Retinal pigment epithelial cell (primary cell): ENCODE measurements around the gene SORCS2.

ENCODE experiments used
- DNase-seq: peaks from one replicate; pipeline ENCODE4 v3.0.0-alpha.2; 2010; ENCODE audit warnings: low read depth
- H3K4me3 ChIP-seq: 2 replicates; pipeline ENCODE4 v1.5.1; 2011; ENCODE audit warnings: mild to moderate bottlenecking, low read length, control low read depth, moderate library complexity
- TF ChIP-seq, protein P1 (sequence below): conservative IDR thresholded peaks from 2 replicates; pipeline ENCODE4 v1.5.1; 2011; ENCODE audit warnings: low read depth, low read length, control low read depth, inconsistent platforms

Gene SORCS2

DNA sequence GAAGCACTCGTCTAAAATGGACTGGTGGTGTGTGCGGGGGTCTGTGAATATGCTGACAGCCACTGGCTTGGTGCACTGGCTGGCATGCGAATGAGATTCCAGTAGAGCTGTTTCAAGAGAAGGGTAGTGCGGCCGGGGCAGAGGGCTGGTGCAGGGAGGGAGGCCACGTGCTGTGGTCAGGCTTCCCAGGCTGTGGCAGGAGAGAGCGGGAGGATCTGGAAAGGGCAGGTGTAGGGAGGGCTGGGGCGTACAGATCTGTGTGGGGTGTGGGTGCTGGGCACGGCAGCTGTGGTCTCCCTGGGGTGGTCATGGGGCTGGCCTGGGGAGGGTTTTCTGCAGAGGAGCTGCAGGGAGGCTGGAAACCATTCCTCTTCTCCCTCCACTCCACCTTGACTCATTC, 30.2 kb downstream of the SORCS2 start:
- TF ChIP-seq, protein P1, sequence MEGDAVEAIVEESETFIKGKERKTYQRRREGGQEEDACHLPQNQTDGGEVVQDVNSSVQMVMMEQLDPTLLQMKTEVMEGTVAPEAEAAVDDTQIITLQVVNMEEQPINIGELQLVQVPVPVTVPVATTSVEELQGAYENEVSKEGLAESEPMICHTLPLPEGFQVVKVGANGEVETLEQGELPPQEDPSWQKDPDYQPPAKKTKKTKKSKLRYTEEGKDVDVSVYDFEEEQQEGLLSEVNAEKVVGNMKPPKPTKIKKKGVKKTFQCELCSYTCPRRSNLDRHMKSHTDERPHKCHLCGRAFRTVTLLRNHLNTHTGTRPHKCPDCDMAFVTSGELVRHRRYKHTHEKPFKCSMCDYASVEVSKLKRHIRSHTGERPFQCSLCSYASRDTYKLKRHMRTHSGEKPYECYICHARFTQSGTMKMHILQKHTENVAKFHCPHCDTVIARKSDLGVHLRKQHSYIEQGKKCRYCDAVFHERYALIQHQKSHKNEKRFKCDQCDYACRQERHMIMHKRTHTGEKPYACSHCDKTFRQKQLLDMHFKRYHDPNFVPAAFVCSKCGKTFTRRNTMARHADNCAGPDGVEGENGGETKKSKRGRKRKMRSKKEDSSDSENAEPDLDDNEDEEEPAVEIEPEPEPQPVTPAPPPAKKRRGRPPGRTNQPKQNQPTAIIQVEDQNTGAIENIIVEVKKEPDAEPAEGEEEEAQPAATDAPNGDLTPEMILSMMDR: no peak
- no peak for DNase-seq
- H3K4me3 ChIP-seq: no peak overlapping the region

DNA sequence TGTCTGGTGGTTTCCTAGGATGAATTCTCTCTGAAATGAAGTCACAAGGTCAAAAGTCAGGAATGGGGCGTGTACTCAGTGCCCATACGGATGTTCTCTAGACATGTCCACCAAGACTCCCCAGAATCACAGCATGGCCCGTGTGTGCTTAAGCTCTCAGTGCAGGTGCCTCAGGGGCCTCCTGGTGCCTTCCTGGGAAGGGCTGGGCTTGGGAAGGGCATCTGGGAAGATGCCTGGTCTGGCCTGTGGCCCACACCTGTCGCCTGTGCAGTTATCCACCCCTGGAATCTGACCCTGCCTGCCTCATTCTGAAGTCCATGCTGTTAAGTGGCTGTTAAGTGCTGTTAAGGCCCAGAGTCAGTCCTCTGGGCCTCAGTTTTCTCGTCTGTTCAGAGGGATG, 31.2 kb downstream of the SORCS2 start:
- no peak for DNase-seq
- H3K4me3 ChIP-seq: no peak overlapping the region
- TF ChIP-seq, protein P1: no peak

DNA sequence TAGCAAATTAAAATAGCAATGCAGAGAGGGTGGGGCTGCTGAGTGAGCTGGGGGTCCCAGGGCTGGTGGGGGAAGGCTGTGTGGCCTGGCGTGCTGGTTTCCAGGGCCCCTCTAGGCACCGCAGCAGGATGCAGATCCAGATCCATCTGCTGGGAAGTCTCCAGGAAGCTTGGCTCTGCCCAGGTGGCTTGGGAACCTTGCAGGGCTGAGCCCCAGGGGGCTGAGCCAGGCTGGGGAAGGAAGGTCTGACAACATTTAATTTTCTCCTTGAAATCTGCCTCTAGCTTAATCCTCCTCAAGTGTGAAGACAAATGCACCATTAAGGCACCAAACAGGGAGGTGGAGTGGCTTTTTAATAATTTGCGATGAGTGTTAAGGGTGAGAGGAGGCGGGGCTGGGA, 31.7 kb downstream of the SORCS2 start:
- DNase-seq: no peak
- no peak overlapping the region for H3K4me3 ChIP-seq
- TF ChIP-seq, protein P1: no peak

DNA sequence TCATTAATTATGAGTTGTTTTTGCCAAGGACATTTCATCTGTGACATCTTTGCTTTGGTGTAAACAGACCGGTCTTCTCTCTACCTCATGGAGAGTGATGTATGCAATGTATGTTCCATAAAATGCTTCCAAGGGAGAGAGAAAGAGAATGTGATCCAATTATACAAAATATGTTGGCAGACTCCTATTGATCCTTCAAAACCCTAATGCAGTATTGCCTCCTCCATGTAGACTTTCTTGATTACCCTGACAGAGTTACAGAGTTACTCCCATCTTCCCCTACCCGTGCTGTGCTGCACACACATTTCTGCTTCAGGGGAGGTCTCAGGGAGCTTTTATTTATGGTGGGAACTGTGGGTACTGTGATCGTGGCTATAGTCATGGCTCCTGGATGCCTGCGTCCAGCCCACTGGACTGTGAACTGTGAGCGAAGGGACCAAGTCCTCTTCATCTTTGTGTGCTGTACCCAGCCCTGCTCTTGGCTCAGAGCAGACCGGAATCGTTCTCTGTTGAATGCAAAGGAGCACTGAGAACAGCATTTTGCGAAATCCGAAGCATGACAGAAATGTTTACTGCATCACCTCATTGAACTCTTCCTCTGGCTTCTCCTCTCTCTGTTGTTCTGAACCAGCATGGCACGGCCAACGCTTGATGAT, 32.7 kb downstream of the SORCS2 start:
- TF ChIP-seq, protein P1: no peak
- H3K4me3 ChIP-seq: no peak overlapping the region
- DNase-seq: no peak

DNA sequence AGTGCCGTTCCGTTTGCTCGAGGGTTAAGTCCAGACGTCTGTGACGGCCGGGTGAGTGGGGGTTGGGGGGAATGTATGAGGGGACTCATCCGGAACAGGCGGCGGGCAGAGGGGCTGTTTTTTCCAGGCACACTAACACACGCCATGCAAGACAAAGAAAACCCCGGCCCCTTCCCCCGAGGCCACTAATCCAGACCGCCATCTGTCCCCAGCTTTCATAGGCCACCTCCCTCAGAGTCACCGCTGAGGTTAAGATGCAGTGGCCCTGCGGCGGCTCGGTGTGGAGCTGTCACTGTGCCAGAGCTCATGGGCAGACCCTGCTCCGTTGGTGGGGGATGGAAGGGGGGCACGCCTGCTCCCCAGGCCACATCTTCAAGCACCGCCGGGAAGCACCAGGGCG, 34.1 kb downstream of the SORCS2 start:
- H3K4me3 ChIP-seq: no peak overlapping the region
- no peak for DNase-seq
- TF ChIP-seq, protein P1: no peak

DNA sequence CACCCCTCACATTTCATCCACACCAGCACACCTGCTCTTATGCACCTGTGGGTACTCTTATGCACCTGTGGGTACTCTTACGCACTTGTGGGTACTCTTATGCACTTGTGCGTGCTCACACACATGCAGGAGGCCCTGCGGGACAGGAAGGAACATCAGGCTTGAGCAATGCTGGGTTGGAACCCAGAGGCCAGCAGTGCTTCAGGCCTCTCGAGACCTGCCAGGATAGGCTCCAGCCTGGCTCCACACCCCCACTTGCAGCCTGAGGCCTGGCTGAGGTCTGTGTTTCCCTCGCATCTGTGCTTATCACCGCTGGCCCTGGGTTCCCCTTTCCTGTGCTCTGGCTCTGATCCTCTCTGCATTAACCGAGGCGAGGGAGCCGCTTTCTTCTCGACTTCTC, 34.7 kb downstream of the SORCS2 start:
- TF ChIP-seq, protein P1: no peak
- no peak for DNase-seq
- no peak overlapping the region for H3K4me3 ChIP-seq

DNA sequence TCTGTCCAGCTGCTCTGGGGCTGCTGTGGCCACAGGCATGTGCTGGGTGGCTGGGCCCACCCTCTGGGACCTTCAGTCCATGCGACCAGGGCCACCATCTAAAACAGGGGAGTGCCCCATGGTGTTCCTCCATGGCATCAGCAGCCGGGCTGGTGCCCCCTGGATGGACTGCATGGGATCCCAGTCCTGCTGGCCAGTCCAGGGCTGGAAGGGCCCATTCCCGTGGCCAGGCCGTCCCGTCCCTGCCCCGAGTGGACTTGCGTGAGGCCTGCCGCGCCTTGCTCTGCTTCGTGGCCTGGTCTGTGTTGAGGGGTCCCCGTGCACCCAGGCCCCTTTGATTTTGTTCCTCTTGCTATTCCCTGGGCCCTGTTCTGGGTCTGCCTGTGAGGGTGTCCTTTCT, 36.4 kb downstream of the SORCS2 start:
- TF ChIP-seq, protein P1: no peak
- no peak overlapping the region for H3K4me3 ChIP-seq
- DNase-seq: no peak
